Neuronal stem cell (in vitro differentiated cells): ENCODE results near the gene TIAL1.

Experiments used
- DNase-seq: peaks from one replicate; pipeline ENCODE4 v3.0.0-alpha.2; 2013; ENCODE audit warnings: low spot score
- H2AFZ ChIP-seq: one replicate; pipeline ENCODE4 v1.6.1; 2013; ENCODE audit warnings: mild to moderate bottlenecking, low read length, inconsistent platforms
- H2AK5ac ChIP-seq: 2 replicates; pipeline ENCODE4 v1.6.1; 2013; ENCODE audit warnings: low read depth, mild to moderate bottlenecking, inconsistent platforms, low read length, moderate library complexity, mixed read lengths
- H2BK120ac ChIP-seq: 2 replicates; pipeline ENCODE4 v1.6.1; 2013; ENCODE audit warnings: low read depth, mild to moderate bottlenecking, inconsistent platforms, low read length, moderate library complexity, mixed read lengths
- H2BK12ac ChIP-seq: one replicate; pipeline ENCODE4 v1.6.1; 2013; ENCODE audit warnings: low read length, inconsistent platforms
- H2BK15ac ChIP-seq: 2 replicates; pipeline ENCODE4 v1.6.1; 2013; ENCODE audit warnings: mild to moderate bottlenecking, low read length, inconsistent platforms, mixed read lengths
- H2BK5ac ChIP-seq: one replicate; pipeline ENCODE4 v1.6.1; 2013; ENCODE audit warnings: inconsistent platforms, mild to moderate bottlenecking, low read length, moderate library complexity
- H3K14ac ChIP-seq: one replicate; pipeline ENCODE4 v1.6.1; 2013; ENCODE audit warnings: low read length, inconsistent platforms
- H3K18ac ChIP-seq: 2 replicates; pipeline ENCODE4 v1.6.1; 2013; ENCODE audit warnings: low read length, inconsistent platforms
- H3K23ac ChIP-seq: 2 replicates; pipeline ENCODE4 v1.6.1; 2013; ENCODE audit warnings: low read depth, mild to moderate bottlenecking, mixed read lengths, low read length, inconsistent platforms; ENCODE audit not compliant: poor library complexity
- H3K27ac ChIP-seq: replicated peaks from 3 replicates; pipeline ENCODE4 v1.5.1; 2013; ENCODE audit warnings: low read length, inconsistent platforms
- H3K27me3 ChIP-seq, 3 experiments: 2 replicates each; pipeline ENCODE4 v1.6.1; 2013; ENCODE audit warnings: low read length in 3 of 3, mild to moderate bottlenecking in 2 of 3, inconsistent platforms in 1 of 3, low read depth in 1 of 3, mixed read lengths in 1 of 3, moderate library complexity in 1 of 3; ENCODE audit not compliant: control insufficient read depth in 3 of 3, insufficient read depth in 3 of 3
- H3K36me3 ChIP-seq, 2 donors: replicated peaks in 1 of 2; 2 replicates each; pipeline ENCODE4 v1.6.1; 2013; ENCODE audit warnings: low read length in 2 of 2; ENCODE audit not compliant: control insufficient read depth in 2 of 2, insufficient read depth in 2 of 2
- H3K4ac ChIP-seq: 2 replicates; pipeline ENCODE4 v1.6.1; 2013; ENCODE audit warnings: inconsistent platforms, mild to moderate bottlenecking, low read length, moderate library complexity
- H3K4me1 ChIP-seq, 2 donors: 1 replicate in 1 of 2; 2 replicates in 1 of 2; pipeline ENCODE4 v1.6.1; 2013; ENCODE audit warnings: low read length in 2 of 2, low read depth in 1 of 2; ENCODE audit not compliant: control insufficient read depth in 2 of 2, insufficient read depth in 1 of 2
- H3K4me2 ChIP-seq: one replicate; pipeline ENCODE4 v1.6.1; 2013; ENCODE audit warnings: mild to moderate bottlenecking, low read length, inconsistent platforms; ENCODE audit not compliant: insufficient read depth, poor library complexity, severe bottlenecking
- H3K4me3 ChIP-seq, 2 donors: 2 replicates each; pipeline ENCODE4 v1.5.1; 2013; ENCODE audit warnings: low read length in 2 of 2, mild to moderate bottlenecking in 2 of 2, inconsistent platforms in 1 of 2, moderate library complexity in 1 of 2
- H3K79me1 ChIP-seq: one replicate; pipeline ENCODE4 v1.6.1; 2013; ENCODE audit warnings: low read depth, mild to moderate bottlenecking, inconsistent platforms, low read length, moderate library complexity
- H3K9ac ChIP-seq: one replicate; pipeline ENCODE4 v1.6.1; 2013; ENCODE audit warnings: mild to moderate bottlenecking, low read depth, low read length, inconsistent platforms; ENCODE audit not compliant: poor library complexity
- H3K9me3 ChIP-seq, 2 donors: replicated peaks in 1 of 2; 2 replicates each; pipeline versions ENCODE3 to v1.6.1; 2013; ENCODE audit warnings: low read length in 2 of 2, mild to moderate bottlenecking in 2 of 2, inconsistent platforms in 1 of 2, low read depth in 1 of 2, mixed read lengths in 1 of 2, moderate library complexity in 1 of 2; ENCODE audit not compliant: control insufficient read depth in 2 of 2, insufficient read depth in 1 of 2
- H4K8ac ChIP-seq: one replicate; pipeline ENCODE4 v1.6.1; 2013; ENCODE audit warnings: low read depth, mild to moderate bottlenecking, inconsistent platforms, low read length, moderate library complexity
- H4K91ac ChIP-seq: one replicate; pipeline ENCODE4 v1.6.1; 2013; ENCODE audit warnings: low read length, low read depth, mild to moderate bottlenecking, inconsistent platforms; ENCODE audit not compliant: poor library complexity
- WGBS, 2 donors: extraction: QIAGEN DNeasy Blood & Tissue Kit; methylation state at CpG; one replicate each; pipeline ENCODE4 v1.1.7; 2013; ENCODE audit warnings: missing lambda C conversion rate in 2 of 2, mixed read lengths in 1 of 2; ENCODE audit not compliant: insufficient read length in 2 of 2, insufficient replicate concordance in 1 of 2; ENCODE audit errors: extremely low coverage in 2 of 2; 5-methylcytosine and 5-hydroxymethylcytosine counted together

Gene TIAL1

DNA sequence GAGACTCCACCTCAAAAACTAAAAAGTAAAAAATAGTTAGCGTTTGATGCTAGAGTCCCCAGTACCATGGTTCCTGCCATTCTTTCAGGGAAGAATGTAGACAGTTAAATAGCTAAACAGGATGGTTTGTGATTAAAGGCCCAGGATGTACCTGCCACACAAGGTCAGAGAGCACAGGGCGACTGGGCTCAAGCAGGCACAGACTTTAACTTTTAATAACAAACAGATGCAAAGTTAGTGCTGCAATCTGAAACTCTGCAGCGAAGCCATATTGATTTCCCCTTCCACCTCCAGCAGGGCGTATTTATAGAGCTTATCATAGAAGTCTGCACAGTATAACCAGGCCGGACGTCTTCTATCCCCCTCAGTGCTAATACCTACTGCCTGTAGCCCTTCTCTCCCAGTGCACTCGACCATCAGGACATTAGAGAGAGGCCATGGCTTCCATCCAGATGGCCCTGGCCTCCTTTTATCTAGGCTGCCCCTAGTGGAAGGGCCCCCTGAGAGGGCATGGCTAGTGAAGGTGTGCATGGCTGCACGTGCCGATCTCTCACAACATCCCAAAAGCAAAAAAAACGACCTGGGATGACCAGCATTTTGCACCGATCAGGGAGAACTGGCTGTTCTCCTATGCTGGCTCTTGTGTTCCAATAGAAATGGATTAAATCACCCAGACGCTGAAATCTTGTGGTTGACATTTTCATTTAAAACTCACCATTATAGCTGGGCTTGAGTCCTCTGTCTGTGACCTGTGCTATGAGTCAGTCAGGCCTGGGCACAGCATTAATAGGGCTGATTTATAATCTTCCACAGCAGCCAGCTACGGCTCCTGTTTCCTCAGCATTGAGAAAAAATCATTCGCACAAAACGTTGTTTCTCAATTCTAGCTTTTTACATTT is 46.8 kb upstream of the TIAL1 start:
- Histone ChIP-seq H2BK15ac (no peak overlapping the region), H3K4me3 (peak overlapping the region in 1 of 2 donors; percentile 47), H3K9ac (no peak overlapping the region), H2BK12ac (no peak overlapping the region), H3K27ac (no peak overlapping the region), H2BK120ac (no peak overlapping the region), H3K4me2 (no peak overlapping the region), H3K23ac (no peak overlapping the region), H3K36me3 (no peaks in the 10 kb centered on the region), H2AK5ac (no peak overlapping the region), H3K14ac (no peak overlapping the region), H3K4ac (no peak overlapping the region), H2AFZ (peak overlapping the region; percentile 25), H4K91ac (no peak overlapping the region), H2BK5ac (no peak overlapping the region), H4K8ac (no peak overlapping the region), H3K27me3 (no peaks in the 10 kb centered on the region), H3K79me1 (no peaks in the 10 kb centered on the region), H3K18ac (no peak overlapping the region), H3K9me3 (peaks cover 6 to 11% of the 10 kb centered on the region in 2 donors), H3K4me1 (no peaks in the 10 kb centered on the region)
- no CpG with 5 or more reads among the region's 15 CpGs for WGBS, 2 donors
- DNase-seq, result no peak

DNA sequence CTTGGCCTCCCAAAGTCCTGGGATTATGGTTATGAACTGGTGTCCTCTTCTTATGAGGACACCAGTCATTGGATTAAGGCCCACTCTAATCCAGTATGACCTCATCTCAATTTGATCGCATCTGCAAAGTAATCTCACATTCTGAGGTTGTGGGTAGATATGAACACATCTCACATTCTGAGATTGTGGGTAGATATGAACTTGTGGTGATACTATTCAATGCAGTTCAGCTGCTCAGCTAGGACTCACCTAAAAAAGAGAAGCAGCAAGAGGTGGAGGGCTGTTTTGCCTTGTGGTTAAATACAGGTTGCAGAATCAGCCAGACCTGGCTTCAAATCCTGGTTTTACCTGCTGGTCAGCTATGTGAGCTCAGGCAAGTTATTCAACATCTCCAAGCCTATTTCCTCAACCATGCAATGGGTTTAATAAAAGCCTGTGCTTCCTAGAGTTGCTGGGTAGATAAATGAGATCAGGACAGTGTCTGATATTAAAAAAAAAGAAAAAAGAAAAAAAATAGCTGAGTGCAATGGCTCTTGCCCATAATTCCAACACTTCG is 45.9 kb upstream of the TIAL1 start:
- Histone ChIP-seq H3K9ac (no peak overlapping the region), H2BK12ac (no peak overlapping the region), H3K36me3 (no peaks in the 10 kb centered on the region), H3K4ac (no peak overlapping the region), H3K23ac (no peak overlapping the region), H2AK5ac (no peak overlapping the region), H2AFZ (no peak overlapping the region), H3K14ac (no peak overlapping the region), H3K9me3 (peaks cover 6 to 11% of the 10 kb centered on the region in 2 donors), H3K18ac (no peak overlapping the region), H2BK5ac (no peak overlapping the region), H3K4me3 (no peak overlapping the region), H3K27me3 (no peaks in the 10 kb centered on the region), H3K27ac (no peak overlapping the region), H3K4me2 (no peak overlapping the region), H3K4me1 (no peaks in the 10 kb centered on the region), H4K8ac (no peak overlapping the region), H2BK15ac (no peak overlapping the region), H2BK120ac (no peak overlapping the region), H3K79me1 (no peaks in the 10 kb centered on the region), H4K91ac (no peak overlapping the region)
- DNase-seq, result no peak
- WGBS, 2 donors, result no CpG with 5 or more reads among the region's 2 CpGs

DNA sequence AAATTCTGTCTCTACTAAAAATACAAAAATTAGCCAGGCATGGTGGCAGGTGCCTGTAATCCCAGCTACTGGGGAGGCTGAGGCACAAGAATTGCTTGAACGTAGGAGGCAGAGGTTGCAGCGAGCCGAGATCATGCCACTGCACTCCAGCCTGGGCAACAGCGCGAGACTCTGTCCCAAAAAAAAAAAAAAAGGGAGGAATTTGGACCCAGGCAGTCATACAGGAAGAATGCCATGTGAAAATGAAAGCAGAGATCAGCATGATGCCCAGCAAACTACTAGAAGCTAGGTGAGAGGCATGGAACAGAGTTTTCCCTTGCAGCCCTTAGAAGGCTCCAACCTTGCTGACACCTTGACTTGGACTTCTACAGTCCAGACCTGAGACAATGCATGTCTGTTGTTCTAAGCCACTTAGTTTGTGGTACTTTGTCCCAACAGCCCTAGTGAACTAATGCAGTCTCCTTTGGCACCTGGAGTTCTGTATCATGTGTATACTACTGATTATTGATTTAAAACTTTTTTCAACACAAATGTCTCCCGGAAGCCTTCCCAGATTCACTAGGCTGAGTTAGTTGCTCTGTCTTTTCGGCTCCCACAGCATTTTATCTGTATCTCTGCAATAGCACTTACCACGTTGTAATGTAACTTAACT is 44.2 kb upstream of the TIAL1 start:
- Histone ChIP-seq H2BK120ac (no peak overlapping the region), H4K91ac (no peak overlapping the region), H2BK5ac (no peak overlapping the region), H3K4me1 (no peaks in the 10 kb centered on the region), H2BK12ac (no peak overlapping the region), H3K27me3 (no peaks in the 10 kb centered on the region), H3K4me3 (no peak overlapping the region), H3K23ac (no peak overlapping the region), H3K79me1 (no peaks in the 10 kb centered on the region), H3K27ac (no peak overlapping the region), H4K8ac (no peak overlapping the region), H2AFZ (no peak overlapping the region), H3K18ac (no peak overlapping the region), H3K9ac (no peak overlapping the region), H3K4ac (no peak overlapping the region), H2BK15ac (no peak overlapping the region), H3K4me2 (no peak overlapping the region), H3K36me3 (no peaks in the 10 kb centered on the region), H2AK5ac (no peak overlapping the region), H3K14ac (no peak overlapping the region), H3K9me3 (peaks cover 4 to 10% of the 10 kb centered on the region in 2 donors)
- WGBS, 2 donors, result no CpG with 5 or more reads among the region's 8 CpGs
- no peak for DNase-seq

DNA sequence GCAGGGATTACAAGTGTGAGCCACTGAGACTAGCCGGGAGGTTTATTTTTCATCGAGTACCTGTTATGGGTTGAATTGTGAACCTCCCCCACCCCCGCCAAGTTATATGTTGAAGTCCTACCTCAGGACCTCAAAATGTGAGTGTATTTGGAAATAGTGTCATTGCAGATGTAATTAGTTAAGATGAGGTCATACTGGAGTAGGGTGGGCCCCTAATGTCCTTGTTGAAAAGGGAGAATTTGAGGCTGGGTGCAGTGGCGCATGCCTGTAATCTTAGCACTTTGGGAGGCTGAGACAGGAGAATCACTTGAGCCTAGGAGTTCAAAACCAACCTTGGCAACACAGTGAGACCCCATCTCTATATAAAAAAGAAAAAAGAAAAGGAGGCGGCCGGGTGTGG is 43.6 kb upstream of the TIAL1 start:
- Histone ChIP-seq H3K4me2 (no peak overlapping the region), H3K4me3 (no peak overlapping the region), H2BK5ac (no peak overlapping the region), H3K79me1 (no peaks in the 10 kb centered on the region), H2AFZ (no peak overlapping the region), H4K91ac (no peak overlapping the region), H3K23ac (no peak overlapping the region), H4K8ac (no peak overlapping the region), H3K9me3 (peaks cover 3 to 9% of the 10 kb centered on the region in 2 donors), H3K18ac (no peak overlapping the region), H3K27ac (no peak overlapping the region), H2BK15ac (no peak overlapping the region), H3K27me3 (no peaks in the 10 kb centered on the region), H3K9ac (no peak overlapping the region), H3K14ac (no peak overlapping the region), H2BK12ac (no peak overlapping the region), H2BK120ac (no peak overlapping the region), H3K4ac (no peak overlapping the region), H3K36me3 (no peaks in the 10 kb centered on the region), H2AK5ac (no peak overlapping the region), H3K4me1 (no peaks in the 10 kb centered on the region)
- no CpG with 5 or more reads among the region's 6 CpGs for WGBS, 2 donors
- DNase-seq, result no peak
